OCI-LY3 (cell line): ENCODE data around the gene PHB1.

Source experiments
- EZH2phosphoT487 ChIP-seq: fragments of 200-600 bp; shearing (Covaris generic); IDR thresholded peaks from 2 replicates; pipeline ENCODE4 v1.6.1; 2018; ENCODE audit warnings: antibody characterized with exemption, mixed run types, low read depth
- TF ChIP-seq, protein P1 (sequence below): fragments of 200-600, 300-600 bp; sonication (generic); IDR thresholded peaks from 2 replicates; pipeline ENCODE4 v1.5.1; 2014; ENCODE audit warnings: antibody characterized with exemption, low read length, low read depth

DNA sequence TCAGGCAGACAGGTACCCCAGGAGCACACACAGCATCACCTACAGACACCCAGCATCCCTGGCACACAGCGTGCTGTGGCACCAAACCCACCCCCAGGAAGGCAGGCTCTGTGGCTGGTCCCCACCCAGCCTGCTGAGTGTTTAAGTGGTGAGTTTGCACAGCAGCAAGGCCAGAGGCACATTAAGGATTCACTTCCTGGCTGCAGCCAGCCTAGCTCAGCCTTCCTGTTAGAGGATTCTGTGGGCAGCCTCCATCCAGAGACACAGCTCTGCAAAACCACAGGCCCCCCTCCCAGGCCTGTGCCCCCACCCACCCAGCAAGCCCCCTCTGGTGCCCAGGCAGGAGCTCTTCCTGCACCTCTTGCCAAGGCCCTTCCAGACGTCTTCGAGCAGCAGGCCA is 36.1 kb upstream of the PHB1 start:
- TF ChIP-seq, protein P1, sequence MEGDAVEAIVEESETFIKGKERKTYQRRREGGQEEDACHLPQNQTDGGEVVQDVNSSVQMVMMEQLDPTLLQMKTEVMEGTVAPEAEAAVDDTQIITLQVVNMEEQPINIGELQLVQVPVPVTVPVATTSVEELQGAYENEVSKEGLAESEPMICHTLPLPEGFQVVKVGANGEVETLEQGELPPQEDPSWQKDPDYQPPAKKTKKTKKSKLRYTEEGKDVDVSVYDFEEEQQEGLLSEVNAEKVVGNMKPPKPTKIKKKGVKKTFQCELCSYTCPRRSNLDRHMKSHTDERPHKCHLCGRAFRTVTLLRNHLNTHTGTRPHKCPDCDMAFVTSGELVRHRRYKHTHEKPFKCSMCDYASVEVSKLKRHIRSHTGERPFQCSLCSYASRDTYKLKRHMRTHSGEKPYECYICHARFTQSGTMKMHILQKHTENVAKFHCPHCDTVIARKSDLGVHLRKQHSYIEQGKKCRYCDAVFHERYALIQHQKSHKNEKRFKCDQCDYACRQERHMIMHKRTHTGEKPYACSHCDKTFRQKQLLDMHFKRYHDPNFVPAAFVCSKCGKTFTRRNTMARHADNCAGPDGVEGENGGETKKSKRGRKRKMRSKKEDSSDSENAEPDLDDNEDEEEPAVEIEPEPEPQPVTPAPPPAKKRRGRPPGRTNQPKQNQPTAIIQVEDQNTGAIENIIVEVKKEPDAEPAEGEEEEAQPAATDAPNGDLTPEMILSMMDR, result no peak
- TF ChIP-seq EZH2phosphoT487, result no peak
